NT2/D1 (cell line): Measurements from ENCODE around the gene MARCHF3.
"Not testable (repeated sequence)": the region's sequence is repeated elsewhere in the genome, so short reads cannot be mapped to it uniquely, and the experiment has no call there.

ENCODE experiments used
- DNase-seq: peaks from one replicate; pipeline ENCODE4 v3.0.0-alpha.2; 2011; ENCODE audit warnings: low read depth, low spot score
- H3K27me3 ChIP-seq: 2 replicates; pipeline ENCODE4 v1.6.0; 2011; ENCODE audit warnings: mild to moderate bottlenecking; ENCODE audit not compliant: insufficient read length, insufficient read depth
- H3K36me3 ChIP-seq: 2 replicates; pipeline ENCODE4 v1.6.1; 2011; ENCODE audit warnings: mild to moderate bottlenecking, low read length, mixed read lengths; ENCODE audit not compliant: insufficient read depth, insufficient read length
- H3K4me1 ChIP-seq: 2 replicates; pipeline ENCODE4 v1.5.1; 2011; ENCODE audit not compliant: insufficient read depth, insufficient read length
- H3K4me3 ChIP-seq: 2 replicates; pipeline ENCODE4 v1.5.1; 2011; ENCODE audit warnings: low read depth; ENCODE audit not compliant: insufficient read length
- H3K9ac ChIP-seq: 2 replicates; pipeline ENCODE4 v1.6.0; 2011; ENCODE audit warnings: low read depth; ENCODE audit not compliant: insufficient read length
- H3K9me3 ChIP-seq: 2 replicates; pipeline ENCODE4 v1.5.1; 2011; ENCODE audit warnings: mild to moderate bottlenecking, low read length; ENCODE audit not compliant: insufficient read depth
- SUZ12 ChIP-seq: IDR thresholded peaks from 2 replicates; pipeline ENCODE4 v1.6.1; 2011; ENCODE audit not compliant: insufficient read length, insufficient read depth; ENCODE audit errors: extremely low read depth
- YY1 ChIP-seq: IDR thresholded peaks from 2 replicates; pipeline ENCODE4 v1.6.1; 2011; ENCODE audit not compliant: insufficient read length, insufficient read depth
- ZNF274 ChIP-seq: IDR thresholded peaks from 2 replicates; pipeline ENCODE4 v1.6.1; 2011; ENCODE audit warnings: mild to moderate bottlenecking, low read depth, low read length

MARCHF3 gene

GRCh38 chr5:127027539-127027938 lies 2.8 kb downstream of the MARCHF3 start:
- no peak for TF ChIP-seq SUZ12
- no peak for TF ChIP-seq YY1
- TF ChIP-seq ZNF274 = no peak
- H3K4me3 ChIP-seq = no peak overlapping the region
- no peaks in the 10 kb centered on the region for H3K36me3 ChIP-seq
- no peaks in the 10 kb centered on the region for H3K9me3 ChIP-seq
- H3K9ac ChIP-seq = no peak overlapping the region
- H3K4me1 ChIP-seq = no peaks in the 10 kb centered on the region
- H3K27me3 ChIP-seq = peaks cover 23% of the 10 kb centered on the region
- no peak for DNase-seq

GRCh38 chr5:127026166-127026565 lies 4.2 kb downstream of the MARCHF3 start:
- Histone ChIP-seq H3K4me1 (no peaks in the 10 kb centered on the region), H3K9me3 (no peaks in the 10 kb centered on the region), H3K36me3 (no peaks in the 10 kb centered on the region), H3K4me3 (no peak overlapping the region), H3K27me3 (peaks cover 14% of the 10 kb centered on the region), H3K9ac (no peak overlapping the region)
- TF ChIP-seq ZNF274 = no peak
- no peak for TF ChIP-seq SUZ12
- no peak for TF ChIP-seq YY1
- no peak for DNase-seq

- Histone ChIP-seq H3K27me3 (peaks cover 10% of the 10 kb centered on the region), H3K9ac (no peak overlapping the region), H3K36me3 (no peaks in the 10 kb centered on the region), H3K4me1 (no peaks in the 10 kb centered on the region), H3K4me3 (no peak overlapping the region), H3K9me3 (no peaks in the 10 kb centered on the region)
- TF ChIP-seq YY1 (no peak), ZNF274 (no peak), SUZ12 (no peak)
- DNase-seq = no peak
Observed at GRCh38 chr5:127025467-127025866, 4.9 kb downstream of the MARCHF3 start.

- Histone ChIP-seq H3K9ac (no peak overlapping the region), H3K36me3 (no peaks in the 10 kb centered on the region), H3K27me3 (peaks cover 8% of the 10 kb centered on the region), H3K9me3 (no peaks in the 10 kb centered on the region), H3K4me1 (no peaks in the 10 kb centered on the region), H3K4me3 (no peak overlapping the region)
- no peak for TF ChIP-seq YY1
- no peak for TF ChIP-seq ZNF274
- no peak for TF ChIP-seq SUZ12
- no peak for DNase-seq
Observed at GRCh38 chr5:127024821-127025220, 5.5 kb downstream of the MARCHF3 start.

- H3K4me1 ChIP-seq, DNase-seq, H3K4me3 ChIP-seq, H3K9ac ChIP-seq, H3K9me3 ChIP-seq, H3K27me3 ChIP-seq, H3K36me3 ChIP-seq: not testable (repeated sequence)
Observed at GRCh38 chr5:127023552-127024191, 6.7 kb downstream of the MARCHF3 start.

GRCh38 chr5:127022846-127023245 lies 7.5 kb downstream of the MARCHF3 start:
- H3K9me3 ChIP-seq = no peaks in the 10 kb centered on the region
- H3K27me3 ChIP-seq = no peaks in the 10 kb centered on the region
- no peak overlapping the region for H3K4me3 ChIP-seq
- H3K4me1 ChIP-seq = no peaks in the 10 kb centered on the region
- DNase-seq = no peak
- no peak overlapping the region for H3K9ac ChIP-seq
- no peak for TF ChIP-seq SUZ12
- TF ChIP-seq ZNF274 = no peak
- TF ChIP-seq YY1 = no peak
- H3K36me3 ChIP-seq = no peaks in the 10 kb centered on the region

GRCh38 chr5:127019928-127020327 lies 10.4 kb downstream of the MARCHF3 start:
- no peaks in the 10 kb centered on the region for H3K36me3 ChIP-seq
- H3K4me1 ChIP-seq = no peaks in the 10 kb centered on the region
- no peak for TF ChIP-seq YY1
- no peak for TF ChIP-seq ZNF274
- TF ChIP-seq SUZ12 = no peak
- H3K9me3 ChIP-seq = no peaks in the 10 kb centered on the region
- no peak overlapping the region for H3K4me3 ChIP-seq
- no peak for DNase-seq
- H3K9ac ChIP-seq = no peak overlapping the region
- H3K27me3 ChIP-seq = no peaks in the 10 kb centered on the region

GRCh38 chr5:127016722-127017121 lies 13.6 kb downstream of the MARCHF3 start:
- H3K27me3 ChIP-seq, H3K36me3 ChIP-seq, H3K9me3 ChIP-seq, H3K4me1 ChIP-seq, H3K9ac ChIP-seq, H3K4me3 ChIP-seq, DNase-seq: not testable (repeated sequence)
